ENCODE measurements around the gene PTP4A1. TPM values are rescaled to one million over a fixed set of nuclear protein-coding genes. Genes with fewer than 3 reads are reported as not detected.

PTP4A1 gene
- total and polyA plus RNA-seq, 2 donors from 2014 or later, result 16.5 to 43.7 TPM

- no peak for TF ChIP-seq CTCF (IDR thresholded peaks at IDR 0.05; ENCODE audit: borderline replicate concordance, extremely low read depth, insufficient read depth)
- no peaks in the 10 kb centered on the region for H3K27me3 ChIP-seq (ENCODE audit: control insufficient read depth, insufficient read depth, low read length)
- peak; percentile 23 for FAIRE-seq
- no peak overlapping the region for H3K9ac ChIP-seq (ENCODE audit: low read length in 3 of 3)
- no peaks in the 10 kb centered on the region for H3K9me3 ChIP-seq (ENCODE audit: control insufficient read depth in 2 of 3, insufficient read depth in 1 of 3, low read length in 3 of 3)
- H3K4me3 ChIP-seq (ENCODE audit: low read length in 3 of 3), result no peak overlapping the region
- intact Hi-C loops (cut with DNase I), result no loop called here
- peaks cover 0 to 9% (median 0%) of the 10 kb centered on the region in 3 donors for H3K4me1 ChIP-seq (ENCODE audit: control insufficient read depth in 2 of 3, insufficient read depth in 2 of 3, low read depth in 1 of 3, low read length in 3 of 3)
- no peaks in the 10 kb centered on the region for H3K36me3 ChIP-seq (ENCODE audit: control insufficient read depth in 2 of 3, insufficient read depth in 3 of 3, low read length in 3 of 3)
- H3K27ac ChIP-seq (ENCODE audit: low read depth in 2 of 2, low read length in 2 of 2), result no peak overlapping the region
- no peak for DNase-seq
Observed at GRCh38 chr6:63538550-63538949, 33.7 kb upstream of the PTP4A1 start.

- FAIRE-seq (no peak), DNase-seq (no peak)
- Histone ChIP-seq H3K27me3 (ENCODE audit: control insufficient read depth, insufficient read depth, low read length) (no peaks in the 10 kb centered on the region), H3K4me3 (ENCODE audit: low read length in 3 of 3) (no peak overlapping the region), H3K27ac (ENCODE audit: low read depth in 2 of 2, low read length in 2 of 2) (no peak overlapping the region), H3K9me3 (ENCODE audit: control insufficient read depth in 2 of 3, insufficient read depth in 1 of 3, low read length in 3 of 3) (no peaks in the 10 kb centered on the region), H3K36me3 (ENCODE audit: control insufficient read depth in 2 of 3, insufficient read depth in 3 of 3, low read length in 3 of 3) (no peaks in the 10 kb centered on the region), H3K4me1 (ENCODE audit: control insufficient read depth in 2 of 3, insufficient read depth in 2 of 3, low read depth in 1 of 3, low read length in 3 of 3) (peaks cover 0 to 5% (median 0%) of the 10 kb centered on the region in 3 donors), H3K9ac (ENCODE audit: low read length in 3 of 3) (no peak overlapping the region)
- intact Hi-C loops (cut with DNase I), result no loop called here
- no peak for TF ChIP-seq CTCF (IDR thresholded peaks at IDR 0.05; ENCODE audit: borderline replicate concordance, extremely low read depth, insufficient read depth)
Observed at GRCh38 chr6:63543001-63543400, 29.3 kb upstream of the PTP4A1 start.

- no peak for TF ChIP-seq CTCF (IDR thresholded peaks at IDR 0.05; ENCODE audit: borderline replicate concordance, extremely low read depth, insufficient read depth)
- Histone ChIP-seq H3K27me3 (ENCODE audit: control insufficient read depth, insufficient read depth, low read length) (no peaks in the 10 kb centered on the region), H3K9me3 (ENCODE audit: control insufficient read depth in 2 of 3, insufficient read depth in 1 of 3, low read length in 3 of 3) (no peaks in the 10 kb centered on the region), H3K9ac (ENCODE audit: low read length in 3 of 3) (no peak overlapping the region), H3K4me3 (ENCODE audit: low read length in 3 of 3) (no peak overlapping the region), H3K4me1 (ENCODE audit: control insufficient read depth in 2 of 3, insufficient read depth in 2 of 3, low read depth in 1 of 3, low read length in 3 of 3) (no peaks in the 10 kb centered on the region), H3K27ac (ENCODE audit: low read depth in 2 of 2, low read length in 2 of 2) (no peak overlapping the region), H3K36me3 (ENCODE audit: control insufficient read depth in 2 of 3, insufficient read depth in 3 of 3, low read length in 3 of 3) (no peaks in the 10 kb centered on the region)
- DNase-seq (no peak), FAIRE-seq (no peak)
- intact Hi-C loops (cut with DNase I), result no loop called here
Observed at GRCh38 chr6:63543982-63544381, 28.3 kb upstream of the PTP4A1 start.

- no peaks in the 10 kb centered on the region for H3K4me1 ChIP-seq (ENCODE audit: control insufficient read depth in 2 of 3, insufficient read depth in 2 of 3, low read depth in 1 of 3, low read length in 3 of 3)
- H3K27ac ChIP-seq (ENCODE audit: low read depth in 2 of 2, low read length in 2 of 2), result no peak overlapping the region
- no peak overlapping the region for H3K4me3 ChIP-seq (ENCODE audit: low read length in 3 of 3)
- TF ChIP-seq CTCF (IDR thresholded peaks at IDR 0.05; ENCODE audit: borderline replicate concordance, extremely low read depth, insufficient read depth), result no peak
- FAIRE-seq, result no peak
- no peaks in the 10 kb centered on the region for H3K27me3 ChIP-seq (ENCODE audit: control insufficient read depth, insufficient read depth, low read length)
- no peak for DNase-seq
- no peaks in the 10 kb centered on the region for H3K9me3 ChIP-seq (ENCODE audit: control insufficient read depth in 2 of 3, insufficient read depth in 1 of 3, low read length in 3 of 3)
- H3K36me3 ChIP-seq (ENCODE audit: control insufficient read depth in 2 of 3, insufficient read depth in 3 of 3, low read length in 3 of 3), result no peaks in the 10 kb centered on the region
- no peak overlapping the region for H3K9ac ChIP-seq (ENCODE audit: low read length in 3 of 3)
- intact Hi-C loops (cut with DNase I), result no loop called here
Observed at GRCh38 chr6:63546236-63546635, 26.0 kb upstream of the PTP4A1 start.
